GM18873 (cell line): ENCODE data around the gene UNC119.
"Not testable (repeated sequence)": the region's sequence is repeated elsewhere in the genome, so short reads cannot be mapped to it uniquely, and the experiment has no call there.

Source experiments
- ATAC-seq: cut with Tn5 transposase; IDR thresholded peaks from one replicate; pipeline ENCODE4 v1.9.1; 2021; ENCODE audit warnings: mild to moderate bottlenecking, moderate library complexity, moderate number of reproducible peaks; ENCODE audit not compliant: unreplicated experiment, low FRiP score

UNC119 gene

GRCh38 chr17:28524476-28525424 is 27.7 kb downstream of the UNC119 start:
- ATAC-seq = no peak

DNA sequence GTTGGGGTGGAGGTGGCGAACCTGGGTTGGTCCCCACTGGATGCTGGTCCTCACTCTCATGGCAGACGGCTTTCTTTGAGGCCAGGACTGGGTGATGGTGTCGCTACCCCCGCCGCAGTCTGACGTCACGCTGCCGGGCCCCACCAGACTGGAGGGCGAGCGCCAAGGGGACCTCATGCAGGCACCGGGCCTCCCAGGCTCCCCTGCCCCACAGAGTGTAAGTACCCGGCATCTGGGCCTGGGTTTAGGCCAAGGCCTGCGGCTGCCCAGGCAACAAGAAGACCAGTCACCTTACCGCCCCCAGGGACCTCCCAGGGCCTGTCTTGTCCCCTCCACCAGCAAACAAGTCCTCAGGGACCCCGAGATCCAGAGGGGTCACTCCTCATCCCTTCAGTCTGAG is 28.5 kb downstream of the UNC119 start:
- no peak for ATAC-seq

GRCh38 chr17:28523186-28523585 is 29.2 kb downstream of the UNC119 start:
- no peak for ATAC-seq

- not testable (repeated sequence) for ATAC-seq
Measured at GRCh38 chr17:28522281-28522680, 30.1 kb downstream of the UNC119 start.

GRCh38 chr17:28521311-28522085 is 30.9 kb downstream of the UNC119 start:
- no peak for ATAC-seq

- ATAC-seq = no peak
Measured at GRCh38 chr17:28520687-28521086, 31.7 kb downstream of the UNC119 start.

DNA sequence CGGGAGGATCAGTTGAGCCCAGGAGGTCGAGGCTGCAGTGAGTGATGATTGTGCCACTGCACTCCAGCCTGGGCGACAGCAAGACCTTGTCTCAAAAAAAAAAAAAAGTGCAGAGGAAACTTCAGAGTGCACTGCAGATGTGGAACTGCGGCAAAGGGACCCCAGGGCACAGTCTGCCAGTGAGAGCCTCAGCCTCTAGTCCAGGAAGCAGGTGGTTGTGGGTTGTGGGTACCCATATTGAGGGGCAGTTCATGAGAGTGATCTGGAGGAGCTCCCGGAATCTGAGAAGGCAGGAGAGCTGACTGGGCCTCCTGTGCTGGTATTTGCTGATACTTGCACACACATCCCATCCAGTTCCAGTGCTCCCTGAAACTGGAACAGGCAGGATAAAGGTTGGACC is 33.2 kb downstream of the UNC119 start:
- no peak for ATAC-seq

DNA sequence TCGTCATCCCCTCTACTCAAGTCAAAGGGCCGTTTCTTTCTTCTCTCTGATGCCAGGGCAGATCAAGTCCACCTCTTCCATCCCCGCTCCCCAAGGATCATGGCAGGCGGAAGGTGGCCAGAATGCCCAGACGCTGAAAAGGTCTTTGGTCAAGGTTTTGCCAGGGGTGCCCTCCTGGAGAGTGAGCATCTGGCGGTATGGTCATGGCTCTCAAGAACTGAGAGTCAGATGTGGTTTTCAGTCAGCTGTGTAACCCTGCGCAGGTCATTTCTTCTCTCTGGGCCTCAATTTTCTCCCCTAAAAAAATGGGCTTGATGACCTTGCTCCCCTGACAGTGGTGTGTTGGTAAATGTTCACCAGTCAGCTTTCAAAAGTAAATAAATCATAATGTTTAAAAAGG is 33.8 kb downstream of the UNC119 start:
- ATAC-seq = no peak

DNA sequence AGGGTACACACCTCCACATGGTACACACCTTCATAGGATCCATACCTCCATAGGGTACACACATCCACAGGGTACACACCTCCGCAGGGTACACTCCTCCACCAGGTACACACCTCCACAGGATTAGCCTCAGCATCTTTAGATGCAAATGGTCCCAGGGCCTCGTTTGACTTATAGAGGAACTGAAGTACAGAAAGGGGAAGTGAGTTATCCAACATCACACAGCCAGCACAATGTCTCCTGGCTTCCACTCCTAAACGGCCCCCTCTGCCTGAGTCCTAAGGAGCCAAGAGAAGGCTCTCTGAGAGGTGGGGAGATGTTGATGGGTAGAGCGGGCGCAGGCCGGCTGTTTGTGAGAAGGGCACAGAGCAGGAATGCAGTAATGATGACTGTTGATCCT is 34.3 kb downstream of the UNC119 start:
- ATAC-seq = no peak

GRCh38 chr17:28515518-28515917 is 36.9 kb downstream of the UNC119 start:
- ATAC-seq = no peak

- no peak for ATAC-seq
Measured at GRCh38 chr17:28514561-28515002, 37.8 kb downstream of the UNC119 start.

DNA sequence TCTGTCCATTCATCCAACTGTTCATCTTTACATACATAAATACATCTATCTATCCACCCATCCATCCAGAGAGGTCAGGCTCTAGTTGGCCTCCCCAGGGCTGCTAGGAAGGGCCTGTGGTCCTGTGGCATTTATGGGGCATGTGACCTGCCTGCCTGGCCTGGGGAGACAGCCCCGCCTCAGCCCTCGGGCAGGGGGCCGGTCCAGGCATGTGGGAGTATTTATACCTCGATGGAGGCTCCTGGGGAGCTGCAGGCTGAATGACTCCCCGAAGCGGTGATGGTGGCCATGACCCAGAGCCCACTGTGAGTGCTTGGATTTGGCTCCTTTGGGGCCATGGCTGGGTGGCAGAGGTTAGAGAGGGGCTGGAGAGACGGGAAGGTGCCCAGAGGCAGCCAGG is 38.9 kb downstream of the UNC119 start:
- ATAC-seq = no peak

- ATAC-seq = no peak
Measured at GRCh38 chr17:28511858-28512461, 40.5 kb downstream of the UNC119 start.

DNA sequence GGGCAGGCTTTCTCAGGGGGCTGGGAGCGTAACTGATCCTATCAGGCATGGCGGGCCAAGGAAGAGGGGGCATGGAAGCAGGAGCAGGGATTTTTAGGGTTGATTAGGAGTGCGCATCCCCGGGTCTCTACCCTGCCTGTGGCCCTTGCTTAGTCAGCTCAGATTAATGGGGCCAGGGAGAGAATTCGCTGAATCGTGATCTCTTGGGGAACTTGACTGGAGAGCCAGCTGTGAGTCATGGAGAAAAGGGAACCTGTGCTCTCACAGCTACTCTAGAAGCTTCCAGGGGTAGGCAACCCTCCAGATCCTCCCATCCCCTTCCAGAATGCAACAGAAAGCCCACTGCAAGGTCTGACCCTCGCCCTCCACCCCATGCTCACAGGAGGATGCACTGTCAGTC is 42.6 kb downstream of the UNC119 start:
- no peak for ATAC-seq

- no peak for ATAC-seq
Measured at GRCh38 chr17:28508211-28508724, 44.2 kb downstream of the UNC119 start.

DNA sequence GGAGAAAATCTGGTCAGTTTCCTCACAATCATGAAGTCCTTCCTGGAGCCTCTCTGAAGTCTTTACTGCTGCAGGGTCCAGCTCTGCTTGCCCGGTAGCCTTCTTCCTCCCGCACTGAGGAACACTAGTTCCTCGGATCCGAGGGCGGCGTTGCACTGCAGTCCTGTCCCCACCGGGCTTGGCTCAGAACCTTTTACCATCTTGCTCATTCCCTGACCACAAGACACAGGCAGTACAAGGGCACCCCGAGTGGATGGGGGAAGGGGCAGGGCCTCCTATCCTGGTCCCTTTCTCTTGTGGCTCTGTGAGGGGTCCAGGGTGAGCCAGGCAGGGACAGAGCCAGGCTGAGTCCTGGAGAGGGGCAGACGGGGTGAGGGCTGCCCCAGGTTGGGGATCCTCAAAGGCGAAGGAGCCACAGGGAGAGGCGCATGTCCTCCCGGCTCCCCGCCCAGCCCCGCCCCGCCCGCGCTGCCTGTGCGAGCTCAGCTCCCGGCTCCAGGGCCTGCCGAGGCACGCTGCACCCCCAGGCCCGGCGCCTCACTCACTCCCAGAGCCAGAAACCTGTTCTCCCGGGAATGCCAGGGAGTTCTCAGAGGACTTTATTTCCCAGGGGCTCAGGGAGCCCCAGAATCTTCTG is 44.7 kb downstream of the UNC119 start:
- no peak for ATAC-seq

DNA sequence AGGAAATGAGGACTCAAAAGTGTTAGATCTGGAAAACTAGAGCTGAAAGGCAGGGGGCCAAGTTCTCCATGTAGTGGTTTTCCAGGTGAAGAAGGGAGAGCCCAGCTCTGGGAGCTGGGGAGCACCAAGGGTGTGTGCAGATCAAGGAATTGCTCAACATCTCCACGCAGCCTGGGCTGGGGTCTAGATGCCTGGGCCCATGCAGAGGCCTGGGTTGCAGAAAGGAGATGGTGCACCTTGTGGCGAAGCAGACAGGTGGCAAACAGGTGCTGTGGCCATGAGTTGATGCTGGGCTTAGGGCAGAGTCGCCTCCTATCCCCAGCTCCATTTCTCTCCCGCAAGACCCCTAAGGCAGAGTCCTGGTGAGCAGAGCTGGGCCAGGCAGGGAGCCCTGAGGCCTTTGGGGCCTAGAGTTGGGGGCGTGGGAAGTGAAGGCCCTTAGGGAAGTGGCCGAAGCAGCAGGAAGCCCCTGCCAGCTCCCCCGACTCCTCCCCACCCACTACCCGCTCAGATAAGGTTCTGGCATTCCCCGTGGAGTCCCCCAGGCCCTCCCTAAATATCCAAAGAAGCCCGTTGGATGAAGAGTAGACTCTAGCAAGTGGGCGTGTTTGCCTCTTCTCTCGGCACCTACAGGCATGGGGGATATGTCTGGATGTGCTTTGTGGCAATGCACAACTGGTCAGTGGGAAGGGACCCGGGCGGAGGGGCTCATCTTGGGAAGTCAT is 45.5 kb downstream of the UNC119 start:
- no peak for ATAC-seq

GRCh38 chr17:28505986-28506665 is 46.3 kb downstream of the UNC119 start, which contains the start of gene FOXN1:
TSS of gene FOXN1 (plus strand) at chr17:28506348. CDS start at chr17:28523970, 17,622 bp downstream.
- ATAC-seq = no peak

DNA sequence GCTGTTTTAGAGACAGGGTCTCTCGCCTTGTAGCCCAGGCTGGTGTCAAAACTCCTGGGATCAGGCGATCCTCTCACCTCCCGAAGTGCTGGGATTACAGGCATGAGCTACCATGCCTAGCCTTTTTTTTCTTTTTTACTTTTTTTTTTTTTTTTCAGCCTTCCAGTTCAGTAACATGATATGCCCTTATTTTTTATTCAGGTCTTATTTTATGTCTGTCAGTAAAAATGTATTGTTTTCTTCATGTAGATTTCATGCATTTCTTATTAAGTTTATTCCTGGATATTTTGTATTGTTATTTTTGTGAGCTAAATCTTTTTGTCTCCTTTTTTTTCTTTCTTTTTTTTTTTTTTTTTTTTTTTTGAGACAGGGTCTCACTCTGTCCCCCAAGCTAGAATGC is 49.0 kb downstream of the UNC119 start:
- no peak for ATAC-seq
